Choroid plexus epithelial cell (primary cell): ENCODE results near the gene ETHE1.

Experiments
- DNase-seq: peaks from one replicate; pipeline ENCODE4 v3.0.0-alpha.2; 2010; ENCODE audit warnings: low read depth
- H3K4me3 ChIP-seq: 2 replicates; pipeline ENCODE4 v1.5.1; 2011; ENCODE audit warnings: low read depth, mild to moderate bottlenecking, control low read depth, low read length, moderate library complexity
- CTCF ChIP-seq: conservative IDR thresholded peaks from 2 replicates; pipeline ENCODE4 v1.5.1; 2011; ENCODE audit warnings: low read depth, mild to moderate bottlenecking, control low read depth, inconsistent platforms, low read length, moderate library complexity

Gene ETHE1

GRCh38 chr19:43474986-43475705 lies 51.9 kb downstream of the ETHE1 start:
- H3K4me3 ChIP-seq, result peak overlapping the region; percentile 53
- DNase-seq, result peak; percentile 92
- TF ChIP-seq CTCF, result no peak

- no peak for TF ChIP-seq CTCF
- no peak for DNase-seq
- H3K4me3 ChIP-seq, result no peak overlapping the region
Observed at GRCh38 chr19:43474487-43474886, 52.5 kb downstream of the ETHE1 start.

- no peak overlapping the region for H3K4me3 ChIP-seq
- no peak for DNase-seq
- TF ChIP-seq CTCF, result no peak
Observed at GRCh38 chr19:43471091-43471490, 55.9 kb downstream of the ETHE1 start.

DNA sequence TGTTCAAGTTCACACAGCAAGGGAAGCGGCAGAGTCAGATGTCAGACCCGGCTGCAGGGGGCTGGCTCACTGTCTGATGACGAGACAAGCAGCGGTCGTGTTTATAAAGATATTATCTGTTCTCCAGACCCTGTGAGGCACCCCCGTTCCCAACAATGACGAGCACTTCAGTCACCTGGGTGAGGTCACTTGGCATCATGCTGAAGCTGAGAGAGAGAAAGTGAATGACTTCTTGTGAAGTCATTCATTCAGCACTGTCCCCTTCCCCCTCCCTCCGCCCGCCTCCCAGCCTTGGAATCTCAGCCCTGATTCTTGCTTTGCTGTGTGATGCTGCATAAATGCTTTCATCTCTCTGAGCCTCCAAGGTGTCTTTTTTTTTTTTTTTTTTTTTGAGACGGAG lies 56.7 kb downstream of the ETHE1 start:
- H3K4me3 ChIP-seq, result no peak overlapping the region
- no peak for TF ChIP-seq CTCF
- DNase-seq, result peak; percentile 41

GRCh38 chr19:43469160-43469480 lies 57.9 kb downstream of the ETHE1 start:
- no peak for DNase-seq
- TF ChIP-seq CTCF, result no peak
- no peak overlapping the region for H3K4me3 ChIP-seq

- H3K4me3 ChIP-seq, result no peak overlapping the region
- DNase-seq, result no peak
- no peak for TF ChIP-seq CTCF
Observed at GRCh38 chr19:43468354-43469159, 58.4 kb downstream of the ETHE1 start.
